ENCODE measurements around the gene GRIK3. TPM values are rescaled to one million over a fixed set of nuclear protein-coding genes. Genes with fewer than 3 reads are reported as not detected.

GRIK3 gene
- total and polyA plus RNA-seq, 2 experiments from 2014 or later = under 0.01 TPM; not detected in 1

DNA sequence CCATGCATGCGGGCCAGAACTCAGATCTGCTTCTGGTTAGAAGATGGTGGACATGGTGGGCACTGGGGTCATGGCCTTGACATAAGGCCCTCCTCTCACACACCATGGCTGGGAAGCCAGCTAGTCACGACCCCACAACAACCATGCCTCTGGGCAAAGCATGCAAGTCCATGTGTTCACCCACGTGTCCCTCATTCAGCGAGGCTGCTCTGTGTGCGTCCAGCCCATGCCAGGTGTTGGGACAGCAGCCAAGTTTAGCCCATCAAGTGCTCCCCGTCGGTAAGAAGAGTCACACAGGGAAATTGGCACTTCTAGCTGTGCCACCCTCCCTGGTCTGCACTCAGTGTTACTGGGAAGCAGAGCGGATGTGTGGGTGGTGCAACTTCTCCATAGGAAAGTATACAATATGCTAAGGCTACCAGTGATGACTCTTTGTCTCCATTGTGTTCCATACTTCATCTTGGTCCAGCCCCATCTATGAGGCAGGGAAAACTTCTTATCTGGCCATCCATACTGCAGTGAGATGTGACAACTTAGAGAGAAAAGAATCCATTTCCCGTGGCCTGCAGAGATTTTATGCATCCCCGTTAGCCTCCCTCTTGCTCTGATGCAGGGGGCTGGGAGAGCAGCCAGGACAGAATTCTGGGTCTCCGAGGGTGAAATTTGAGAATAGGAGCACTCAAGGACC, 198.0 kb downstream of the GRIK3 start:
- no peaks in the 10 kb centered on the region for H4K20me1 ChIP-seq (ENCODE audit: insufficient read depth, poor library complexity, severe bottlenecking)
- no peaks in the 10 kb centered on the region for H3K9me3 ChIP-seq (ENCODE audit: low read depth)
- H3K4me1 ChIP-seq (ENCODE audit: insufficient read depth) = no peaks in the 10 kb centered on the region
- H3K27me3 ChIP-seq = peaks cover 9% of the 10 kb centered on the region
- H3K4me2 ChIP-seq = no peak overlapping the region
- no peak overlapping the region for H3K27ac ChIP-seq
- H3K36me3 ChIP-seq (replicated peaks; ENCODE audit: insufficient read depth, low read depth) = no peaks in the 10 kb centered on the region
- TF ChIP-seq EZH2phosphoT487 (IDR thresholded peaks at IDR 0.05; ENCODE audit: low read depth, severe bottlenecking, unreplicated experiment) (no peak), EZH2 (IDR thresholded peaks at IDR 0.05; ENCODE audit: borderline replicate concordance) (no peak)
- TF ChIP-seq, protein P1, sequence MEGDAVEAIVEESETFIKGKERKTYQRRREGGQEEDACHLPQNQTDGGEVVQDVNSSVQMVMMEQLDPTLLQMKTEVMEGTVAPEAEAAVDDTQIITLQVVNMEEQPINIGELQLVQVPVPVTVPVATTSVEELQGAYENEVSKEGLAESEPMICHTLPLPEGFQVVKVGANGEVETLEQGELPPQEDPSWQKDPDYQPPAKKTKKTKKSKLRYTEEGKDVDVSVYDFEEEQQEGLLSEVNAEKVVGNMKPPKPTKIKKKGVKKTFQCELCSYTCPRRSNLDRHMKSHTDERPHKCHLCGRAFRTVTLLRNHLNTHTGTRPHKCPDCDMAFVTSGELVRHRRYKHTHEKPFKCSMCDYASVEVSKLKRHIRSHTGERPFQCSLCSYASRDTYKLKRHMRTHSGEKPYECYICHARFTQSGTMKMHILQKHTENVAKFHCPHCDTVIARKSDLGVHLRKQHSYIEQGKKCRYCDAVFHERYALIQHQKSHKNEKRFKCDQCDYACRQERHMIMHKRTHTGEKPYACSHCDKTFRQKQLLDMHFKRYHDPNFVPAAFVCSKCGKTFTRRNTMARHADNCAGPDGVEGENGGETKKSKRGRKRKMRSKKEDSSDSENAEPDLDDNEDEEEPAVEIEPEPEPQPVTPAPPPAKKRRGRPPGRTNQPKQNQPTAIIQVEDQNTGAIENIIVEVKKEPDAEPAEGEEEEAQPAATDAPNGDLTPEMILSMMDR (IDR thresholded peaks at IDR 0.05; ENCODE audit: poor library complexity) = no peak
- DNase-seq (ENCODE audit: low spot score) = no peak
- H2AFZ ChIP-seq = no peak overlapping the region
- H3K4me3 ChIP-seq = no peak overlapping the region
- H3K9me2 ChIP-seq (replicated peaks; ENCODE audit: insufficient read depth) = no peaks in the 10 kb centered on the region
- 86% methylated on average over 11 of the region's 11 CpGs for WGBS (ENCODE audit: low lambda C conversion rate, missing lambda C conversion rate)
- H3K79me2 ChIP-seq = no peaks in the 10 kb centered on the region

GRCh38 chr1:36835696-36836095, 198.6 kb downstream of the GRIK3 start:
- Histone ChIP-seq H3K27ac (no peak overlapping the region), H3K4me3 (no peak overlapping the region), H4K20me1 (ENCODE audit: insufficient read depth, poor library complexity, severe bottlenecking) (no peaks in the 10 kb centered on the region), H2AFZ (no peak overlapping the region), H3K36me3 (replicated peaks; ENCODE audit: insufficient read depth, low read depth) (no peaks in the 10 kb centered on the region), H3K9me3 (ENCODE audit: low read depth) (no peaks in the 10 kb centered on the region), H3K27me3 (peaks cover 9% of the 10 kb centered on the region), H3K79me2 (no peaks in the 10 kb centered on the region), H3K9me2 (replicated peaks; ENCODE audit: insufficient read depth) (no peaks in the 10 kb centered on the region), H3K4me1 (ENCODE audit: insufficient read depth) (no peaks in the 10 kb centered on the region), H3K4me2 (no peak overlapping the region)
- no peak for DNase-seq (ENCODE audit: low spot score)
- WGBS (ENCODE audit: low lambda C conversion rate, missing lambda C conversion rate) = 75% methylated on average over 4 of the region's 4 CpGs
- TF ChIP-seq EZH2 (IDR thresholded peaks at IDR 0.05; ENCODE audit: borderline replicate concordance) (no peak), EZH2phosphoT487 (IDR thresholded peaks at IDR 0.05; ENCODE audit: low read depth, severe bottlenecking, unreplicated experiment) (no peak)
- TF ChIP-seq, protein P1 (IDR thresholded peaks at IDR 0.05; ENCODE audit: poor library complexity) = no peak

DNA sequence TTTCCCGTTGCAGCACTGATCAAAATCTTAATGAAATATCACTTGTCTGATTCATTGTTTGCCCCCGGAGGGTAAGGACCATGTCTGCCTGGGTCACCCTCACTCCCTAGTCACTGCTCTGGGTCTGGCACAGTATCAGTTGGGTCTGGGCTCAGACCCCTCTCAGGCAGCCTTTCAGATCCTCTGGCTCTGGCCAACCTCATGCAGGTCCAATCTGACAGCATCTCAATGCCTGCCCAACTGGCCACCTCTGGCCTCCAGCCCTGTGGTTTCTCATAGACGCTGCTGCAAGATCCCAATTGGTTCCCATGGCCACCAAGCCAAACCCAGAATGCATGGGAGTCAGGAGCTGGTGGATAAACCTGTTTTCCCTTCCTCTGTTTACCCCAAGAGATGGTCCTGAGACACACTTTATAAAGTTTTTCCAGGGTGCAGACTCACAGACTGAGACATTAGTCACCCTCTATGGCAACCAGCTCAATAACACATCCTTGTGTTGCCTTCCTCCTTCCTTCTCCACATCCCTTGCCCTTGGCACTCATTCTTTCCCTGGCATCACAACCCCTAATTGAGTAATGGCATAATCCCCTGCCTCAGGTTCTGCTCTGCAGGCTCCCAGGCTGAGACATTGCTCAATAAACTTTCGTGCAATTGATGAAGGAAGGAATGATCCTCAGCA, 199.2 kb downstream of the GRIK3 start:
- no peak overlapping the region for H3K4me3 ChIP-seq

More for the DNA sequence above, 199.2 kb downstream of the GRIK3 start:
- H3K27ac ChIP-seq = no peak overlapping the region
- H3K27me3 ChIP-seq = peaks cover 9% of the 10 kb centered on the region
- no peaks in the 10 kb centered on the region for H3K9me3 ChIP-seq (ENCODE audit: low read depth)
- H3K36me3 ChIP-seq (replicated peaks; ENCODE audit: insufficient read depth, low read depth) = no peaks in the 10 kb centered on the region
- no peaks in the 10 kb centered on the region for H3K79me2 ChIP-seq
- H4K20me1 ChIP-seq (ENCODE audit: insufficient read depth, poor library complexity, severe bottlenecking) = no peaks in the 10 kb centered on the region
- TF ChIP-seq EZH2phosphoT487 (IDR thresholded peaks at IDR 0.05; ENCODE audit: low read depth, severe bottlenecking, unreplicated experiment) (no peak), EZH2 (IDR thresholded peaks at IDR 0.05; ENCODE audit: borderline replicate concordance) (no peak)
- TF ChIP-seq, protein P1 (IDR thresholded peaks at IDR 0.05; ENCODE audit: poor library complexity) = no peak
- H3K9me2 ChIP-seq (replicated peaks; ENCODE audit: insufficient read depth) = no peaks in the 10 kb centered on the region
- no peak overlapping the region for H2AFZ ChIP-seq
- DNase-seq (ENCODE audit: low spot score) = no peak
- no peaks in the 10 kb centered on the region for H3K4me1 ChIP-seq (ENCODE audit: insufficient read depth)
- no peak overlapping the region for H3K4me2 ChIP-seq
- 71% methylated on average over 4 of the region's 4 CpGs for WGBS (ENCODE audit: low lambda C conversion rate, missing lambda C conversion rate)
